GM23338 (cell line): Measurements from ENCODE around the gene SYT13. TPM values are rescaled to one million over a fixed set of nuclear protein-coding genes. Genes with fewer than 3 reads are reported as not detected.

Experiments
- CREB1 ChIP-seq: fragments of 250-450 bp; sonication (Bioruptor Pico); IDR thresholded peaks from 2 replicates; pipeline ENCODE4 v1.5.0; 2020; ENCODE audit warnings: low read depth, mild to moderate bottlenecking, moderate library complexity
- EZH2phosphoT487 ChIP-seq: fragments of 200-600 bp; sonication (generic); IDR thresholded peaks from one replicate; pipeline ENCODE4 v1.8.1; 2018; ENCODE audit warnings: antibody characterized with exemption; ENCODE audit not compliant: unreplicated experiment
- JUNB ChIP-seq: IDR thresholded peaks from one replicate; pipeline ENCODE4 v1.6.1; 2016; ENCODE audit warnings: antibody characterized with exemption; ENCODE audit not compliant: unreplicated experiment
- NANOG ChIP-seq: IDR thresholded peaks from 2 replicates; pipeline ENCODE4 v1.6.1; 2016; ENCODE audit warnings: antibody characterized with exemption, borderline replicate concordance
- POLR2AphosphoS5 ChIP-seq: IDR thresholded peaks from 2 replicates; pipeline ENCODE4 v1.6.1; 2016; ENCODE audit warnings: antibody characterized with exemption, low read depth
- ZNF114 ChIP-seq: fragments of 250-450 bp; sonication (Bioruptor Pico); IDR thresholded peaks from 2 replicates; pipeline ENCODE4 v1.5.0; 2020; ENCODE audit warnings: mild to moderate bottlenecking, moderate library complexity
- ZNF331 ChIP-seq: fragments of 250-450 bp; sonication (Bioruptor Pico); IDR thresholded peaks from 2 replicates; pipeline ENCODE4 v1.5.0; 2020; ENCODE audit warnings: low read depth, mild to moderate bottlenecking, moderate library complexity
- polyA plus RNA-seq: library from polyadenylated mRNA; unstranded; fragments of >200 nt; fragmentation: Nextera tagmentation; extraction: Ambion mirVana; gene quantifications from 2 replicates; pipeline ENCODE4 v1.2.1, GENCODE V29; 2016
- total RNA-seq: library from RNA; depleted of rRNA; stranded (reverse); fragments of >200 nt; shearing (Covaris generic); gene quantifications from 2 replicates; pipeline ENCODE4 v1.2.3, GENCODE V29; 2014
- TF ChIP-seq, protein P1 (sequence below): fragments of 250-450 bp; sonication (Bioruptor Pico); IDR thresholded peaks from 2 replicates; pipeline ENCODE4 v1.5.0; 2020; ENCODE audit warnings: mild to moderate bottlenecking, moderate library complexity
- TF ChIP-seq, protein P2 (sequence below): IDR thresholded peaks from 2 replicates; pipeline ENCODE4 v1.6.1; 2016; ENCODE audit warnings: antibody characterized with exemption
- TF ChIP-seq, protein P3 (sequence below), 2 experiments: fragments of 200-600 bp in 1 of 2; sonication (generic) in 1 of 2; conservative IDR thresholded peaks; 2 replicates each; pipeline versions ENCODE4 v1.5.1 to v1.6.1; 2016 to 2017; ENCODE audit warnings: antibody characterized with exemption in 2 of 2, low read depth in 2 of 2, mild to moderate bottlenecking in 2 of 2, moderate library complexity in 1 of 2

The SYT13 gene
- total and polyA plus RNA-seq, 2 experiments from 2014 or later = 3.4 to 16.3 TPM

DNA sequence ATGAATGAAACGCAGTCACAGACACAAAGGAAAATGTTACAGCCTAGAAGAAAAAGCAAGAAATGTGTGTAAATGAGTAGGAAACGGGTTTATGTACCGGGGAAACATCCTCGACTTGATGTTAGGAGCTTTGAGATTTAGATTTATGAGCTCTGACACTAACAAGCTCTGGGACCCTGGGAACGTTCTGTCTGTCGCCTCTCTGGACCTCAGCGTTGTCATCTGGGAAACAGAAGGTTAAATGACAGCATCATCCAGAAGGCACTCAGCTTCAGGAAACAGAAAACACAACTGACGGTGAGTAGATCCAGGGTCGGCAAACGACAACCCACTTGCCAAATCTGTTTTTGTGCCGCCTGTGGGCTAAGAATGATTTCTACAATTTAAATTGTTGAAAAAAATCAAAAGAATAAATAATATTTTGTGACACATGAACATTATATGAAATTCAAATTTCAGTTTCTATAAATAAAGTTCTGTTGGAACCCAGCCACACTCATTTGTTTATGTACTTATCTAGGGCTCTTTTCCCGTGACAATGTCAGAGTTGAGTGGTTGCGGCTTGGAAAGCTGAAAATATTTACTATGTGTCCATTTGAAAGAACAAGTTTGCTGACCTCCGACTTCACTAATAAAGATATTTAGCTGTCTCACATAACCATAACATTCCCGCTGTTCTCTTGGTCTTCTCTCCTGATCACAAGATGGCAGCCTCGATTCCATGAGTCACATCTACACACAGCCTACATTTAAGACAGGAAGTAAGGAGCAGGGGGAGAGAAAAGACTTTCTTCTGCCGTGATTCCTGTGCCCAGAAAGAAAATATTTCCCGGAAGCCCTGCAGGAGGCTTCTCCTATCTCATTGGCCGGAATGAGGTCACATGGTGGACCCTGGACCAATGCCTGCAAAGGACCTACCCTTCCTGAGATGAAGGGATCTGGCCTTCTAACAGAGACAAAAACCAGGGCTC is 47.1 kb upstream of the SYT13 start (continued):
- TF ChIP-seq, protein P1, sequence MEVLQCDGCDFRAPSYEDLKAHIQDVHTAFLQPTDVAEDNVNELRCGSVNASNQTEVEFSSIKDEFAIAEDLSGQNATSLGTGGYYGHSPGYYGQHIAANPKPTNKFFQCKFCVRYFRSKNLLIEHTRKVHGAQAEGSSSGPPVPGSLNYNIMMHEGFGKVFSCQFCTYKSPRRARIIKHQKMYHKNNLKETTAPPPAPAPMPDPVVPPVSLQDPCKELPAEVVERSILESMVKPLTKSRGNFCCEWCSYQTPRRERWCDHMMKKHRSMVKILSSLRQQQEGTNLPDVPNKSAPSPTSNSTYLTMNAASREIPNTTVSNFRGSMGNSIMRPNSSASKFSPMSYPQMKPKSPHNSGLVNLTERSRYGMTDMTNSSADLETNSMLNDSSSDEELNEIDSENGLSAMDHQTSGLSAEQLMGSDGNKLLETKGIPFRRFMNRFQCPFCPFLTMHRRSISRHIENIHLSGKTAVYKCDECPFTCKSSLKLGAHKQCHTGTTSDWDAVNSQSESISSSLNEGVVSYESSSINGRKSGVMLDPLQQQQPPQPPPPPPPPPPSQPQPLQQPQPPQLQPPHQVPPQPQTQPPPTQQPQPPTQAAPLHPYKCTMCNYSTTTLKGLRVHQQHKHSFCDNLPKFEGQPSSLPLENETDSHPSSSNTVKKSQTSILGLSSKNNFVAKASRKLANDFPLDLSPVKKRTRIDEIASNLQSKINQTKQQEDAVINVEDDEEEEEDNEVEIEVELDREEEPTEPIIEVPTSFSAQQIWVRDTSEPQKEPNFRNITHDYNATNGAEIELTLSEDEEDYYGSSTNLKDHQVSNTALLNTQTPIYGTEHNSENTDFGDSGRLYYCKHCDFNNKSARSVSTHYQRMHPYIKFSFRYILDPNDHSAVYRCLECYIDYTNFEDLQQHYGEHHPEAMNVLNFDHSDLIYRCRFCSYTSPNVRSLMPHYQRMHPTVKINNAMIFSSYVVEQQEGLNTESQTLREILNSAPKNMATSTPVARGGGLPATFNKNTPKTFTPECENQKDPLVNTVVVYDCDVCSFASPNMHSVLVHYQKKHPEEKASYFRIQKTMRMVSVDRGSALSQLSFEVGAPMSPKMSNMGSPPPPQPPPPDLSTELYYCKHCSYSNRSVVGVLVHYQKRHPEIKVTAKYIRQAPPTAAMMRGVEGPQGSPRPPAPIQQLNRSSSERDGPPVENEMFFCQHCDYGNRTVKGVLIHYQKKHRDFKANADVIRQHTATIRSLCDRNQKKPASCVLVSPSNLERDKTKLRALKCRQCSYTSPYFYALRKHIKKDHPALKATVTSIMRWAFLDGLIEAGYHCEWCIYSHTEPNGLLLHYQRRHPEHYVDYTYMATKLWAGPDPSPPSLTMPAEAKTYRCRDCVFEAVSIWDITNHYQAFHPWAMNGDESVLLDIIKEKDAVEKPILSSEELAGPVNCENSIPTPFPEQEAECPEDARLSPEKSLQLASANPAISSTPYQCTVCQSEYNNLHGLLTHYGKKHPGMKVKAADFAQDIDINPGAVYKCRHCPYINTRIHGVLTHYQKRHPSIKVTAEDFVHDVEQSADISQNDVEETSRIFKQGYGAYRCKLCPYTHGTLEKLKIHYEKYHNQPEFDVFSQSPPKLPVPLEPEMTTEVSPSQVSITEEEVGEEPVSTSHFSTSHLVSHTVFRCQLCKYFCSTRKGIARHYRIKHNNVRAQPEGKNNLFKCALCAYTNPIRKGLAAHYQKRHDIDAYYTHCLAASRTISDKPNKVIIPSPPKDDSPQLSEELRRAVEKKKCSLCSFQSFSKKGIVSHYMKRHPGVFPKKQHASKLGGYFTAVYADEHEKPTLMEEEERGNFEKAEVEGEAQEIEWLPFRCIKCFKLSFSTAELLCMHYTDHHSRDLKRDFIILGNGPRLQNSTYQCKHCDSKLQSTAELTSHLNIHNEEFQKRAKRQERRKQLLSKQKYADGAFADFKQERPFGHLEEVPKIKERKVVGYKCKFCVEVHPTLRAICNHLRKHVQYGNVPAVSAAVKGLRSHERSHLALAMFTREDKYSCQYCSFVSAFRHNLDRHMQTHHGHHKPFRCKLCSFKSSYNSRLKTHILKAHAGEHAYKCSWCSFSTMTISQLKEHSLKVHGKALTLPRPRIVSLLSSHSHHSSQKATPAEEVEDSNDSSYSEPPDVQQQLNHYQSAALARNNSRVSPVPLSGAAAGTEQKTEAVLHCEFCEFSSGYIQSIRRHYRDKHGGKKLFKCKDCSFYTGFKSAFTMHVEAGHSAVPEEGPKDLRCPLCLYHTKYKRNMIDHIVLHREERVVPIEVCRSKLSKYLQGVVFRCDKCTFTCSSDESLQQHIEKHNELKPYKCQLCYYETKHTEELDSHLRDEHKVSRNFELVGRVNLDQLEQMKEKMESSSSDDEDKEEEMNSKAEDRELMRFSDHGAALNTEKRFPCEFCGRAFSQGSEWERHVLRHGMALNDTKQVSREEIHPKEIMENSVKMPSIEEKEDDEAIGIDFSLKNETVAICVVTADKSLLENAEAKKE (CRISPR knock-in tag) = no peak
- TF ChIP-seq CREB1 (CRISPR knock-in tag) = no peak
- TF ChIP-seq, protein P2, sequence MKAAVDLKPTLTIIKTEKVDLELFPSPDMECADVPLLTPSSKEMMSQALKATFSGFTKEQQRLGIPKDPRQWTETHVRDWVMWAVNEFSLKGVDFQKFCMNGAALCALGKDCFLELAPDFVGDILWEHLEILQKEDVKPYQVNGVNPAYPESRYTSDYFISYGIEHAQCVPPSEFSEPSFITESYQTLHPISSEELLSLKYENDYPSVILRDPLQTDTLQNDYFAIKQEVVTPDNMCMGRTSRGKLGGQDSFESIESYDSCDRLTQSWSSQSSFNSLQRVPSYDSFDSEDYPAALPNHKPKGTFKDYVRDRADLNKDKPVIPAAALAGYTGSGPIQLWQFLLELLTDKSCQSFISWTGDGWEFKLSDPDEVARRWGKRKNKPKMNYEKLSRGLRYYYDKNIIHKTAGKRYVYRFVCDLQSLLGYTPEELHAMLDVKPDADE = no peak
- TF ChIP-seq ZNF114 (CRISPR knock-in tag) = no peak
- TF ChIP-seq JUNB = no peak
- TF ChIP-seq NANOG = no peak
- TF ChIP-seq POLR2AphosphoS5 = no peak
- TF ChIP-seq EZH2phosphoT487 = no peak
- TF ChIP-seq, protein P3, sequence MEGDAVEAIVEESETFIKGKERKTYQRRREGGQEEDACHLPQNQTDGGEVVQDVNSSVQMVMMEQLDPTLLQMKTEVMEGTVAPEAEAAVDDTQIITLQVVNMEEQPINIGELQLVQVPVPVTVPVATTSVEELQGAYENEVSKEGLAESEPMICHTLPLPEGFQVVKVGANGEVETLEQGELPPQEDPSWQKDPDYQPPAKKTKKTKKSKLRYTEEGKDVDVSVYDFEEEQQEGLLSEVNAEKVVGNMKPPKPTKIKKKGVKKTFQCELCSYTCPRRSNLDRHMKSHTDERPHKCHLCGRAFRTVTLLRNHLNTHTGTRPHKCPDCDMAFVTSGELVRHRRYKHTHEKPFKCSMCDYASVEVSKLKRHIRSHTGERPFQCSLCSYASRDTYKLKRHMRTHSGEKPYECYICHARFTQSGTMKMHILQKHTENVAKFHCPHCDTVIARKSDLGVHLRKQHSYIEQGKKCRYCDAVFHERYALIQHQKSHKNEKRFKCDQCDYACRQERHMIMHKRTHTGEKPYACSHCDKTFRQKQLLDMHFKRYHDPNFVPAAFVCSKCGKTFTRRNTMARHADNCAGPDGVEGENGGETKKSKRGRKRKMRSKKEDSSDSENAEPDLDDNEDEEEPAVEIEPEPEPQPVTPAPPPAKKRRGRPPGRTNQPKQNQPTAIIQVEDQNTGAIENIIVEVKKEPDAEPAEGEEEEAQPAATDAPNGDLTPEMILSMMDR (conservative IDR thresholded peaks at IDR 0.05; ENCODE audit: low read depth in 2 of 2) = no peak
- no peak for TF ChIP-seq ZNF331 (CRISPR knock-in tag)
